HepG2 (cell line): ENCODE measurements around the gene EPB41. TPM values are rescaled to one million over a fixed set of nuclear protein-coding genes. Genes with fewer than 3 reads are reported as not detected.

Experiments used
- ATAC-seq: fragments of 200-7000 bp; cut with Tn5 transposase; 3 replicates; pipeline ENCODE4 v1.9.1; 2020; ENCODE audit warnings: mild to moderate bottlenecking, moderate library complexity
- BruUV-seq: library from RNA; stranded (reverse); fragments of 400-500 nt; replicated peaks from 2 replicates; lab custom pipeline; 2021; lab: Mats Ljungman, UMichigan
- CTCF ChIA-PET: fragments of 300-600 bp; formaldehyde crosslinking; extraction: SDS; loops from one replicate; lab custom pipeline; 2021; ENCODE audit warnings: low total read pairs, inconsistent platforms, low intra/inter-chr PET ratio; lab: Yijun Ruan, JAX
- POLR2A ChIA-PET: fragments of 350-600 bp; sonication (Branson Sonifier 250); formaldehyde crosslinking; loops from one replicate; lab custom pipeline; 2020; ENCODE audit warnings: antibody characterized with exemption, inconsistent platforms; lab: Yijun Ruan, JAX
- DNase-seq: peaks from one replicate; pipeline ENCODE4 v3.0.0-alpha.2; 2015; ENCODE audit warnings: low spot score
- FAIRE-seq: peaks from 3 replicates; lab custom pipeline; 2011; peaks lifted over from hg19 to GRCh38; lab: Jason Lieb, UNC
- H2AFZ ChIP-seq: one replicate; pipeline ENCODE4 v1.6.1; 2011; ENCODE audit warnings: low read length, inconsistent platforms
- H3K27ac ChIP-seq: fragments of 300-600 bp; 3 replicates; pipeline ENCODE4 v1.8.0; 2011; ENCODE audit warnings: mixed run types, mild to moderate bottlenecking, mixed read lengths, low read length, inconsistent platforms; ENCODE audit not compliant: insufficient read depth; ENCODE audit errors: extremely low read length
- H3K27me3 ChIP-seq, 2 experiments: fragments of 200-600 bp in 1 of 2; 2 replicates in 1 of 2; 3 replicates in 1 of 2; pipeline versions ENCODE4 v1.6.0 to v1.8.0; 2011; ENCODE audit warnings: low read length in 2 of 2, mild to moderate bottlenecking in 2 of 2, moderate library complexity in 2 of 2, inconsistent platforms in 1 of 2; ENCODE audit not compliant: insufficient read depth in 2 of 2, control insufficient read depth in 1 of 2
- H3K36me3 ChIP-seq, 2 experiments: fragments of 200-600 bp in 1 of 2; replicated peaks in 1 of 2; 2 replicates in 1 of 2; 3 replicates in 1 of 2; pipeline versions ENCODE4 v1.5.1 to v1.8.0; 2011; ENCODE audit warnings: low read length in 2 of 2, inconsistent platforms in 1 of 2; ENCODE audit not compliant: insufficient read depth in 2 of 2, control insufficient read depth in 1 of 2
- H3K4me1 ChIP-seq: 2 replicates; pipeline ENCODE4 v1.5.1; 2012; ENCODE audit warnings: low read length, inconsistent platforms; ENCODE audit not compliant: insufficient read depth
- H3K4me2 ChIP-seq: 2 replicates; pipeline ENCODE4 v1.6.0; 2011; ENCODE audit warnings: low read depth, low read length, inconsistent platforms
- H3K4me3 ChIP-seq, 3 experiments: fragments of 200-600 bp in 1 of 3; sonication (generic), shearing (Covaris generic) in 1 of 3; replicated peaks in 1 of 3; 2 replicates each; pipeline ENCODE4 v1.5.1; 2011 to 2016; ENCODE audit warnings: low read length in 3 of 3, inconsistent platforms in 2 of 3, low read depth in 2 of 3, mild to moderate bottlenecking in 2 of 3, control low read depth in 1 of 3, mixed read lengths in 1 of 3; ENCODE audit not compliant: insufficient read depth in 1 of 3
- H3K79me2 ChIP-seq: one replicate; pipeline ENCODE4 v1.6.1; 2011; ENCODE audit warnings: low read length, inconsistent platforms; ENCODE audit not compliant: insufficient read depth
- H3K9ac ChIP-seq: 2 replicates; pipeline ENCODE4 v1.6.0; 2011; ENCODE audit warnings: mild to moderate bottlenecking, low read depth, low read length, inconsistent platforms; ENCODE audit not compliant: insufficient read depth
- H3K9me3 ChIP-seq: 2 replicates; pipeline ENCODE4 v1.5.1; 2012; ENCODE audit warnings: mild to moderate bottlenecking, low read length
- H4K20me1 ChIP-seq: 2 replicates; pipeline ENCODE4 v1.6.0; 2011; ENCODE audit warnings: inconsistent platforms, mild to moderate bottlenecking, low read length, moderate library complexity; ENCODE audit not compliant: insufficient read depth
- DR1 ChIP-seq: sonication (generic); formaldehyde crosslinking; IDR thresholded peaks from 2 replicates; pipeline ENCODE4 v1.8.0; 2021; ENCODE audit warnings: mild to moderate bottlenecking, missing genetic modification reagents, inconsistent platforms
- HOXA5 ChIP-seq: sonication (generic); formaldehyde crosslinking; IDR thresholded peaks from 2 replicates; pipeline ENCODE4 v1.4.0; 2020; ENCODE audit warnings: missing genetic modification reagents
- MAFF ChIP-seq: IDR thresholded peaks from 2 replicates; pipeline ENCODE4 v1.6.1; 2011; ENCODE audit warnings: low read depth, low read length, improper control_type of control experiment
- MIXL1 ChIP-seq: IDR thresholded peaks from 2 replicates; pipeline ENCODE4 v1.6.1; 2016
- NBN ChIP-seq: fragments of 450-650 bp; conservative IDR thresholded peaks from 2 replicates; pipeline ENCODE4 v1.6.1; 2017
- PHF8 ChIP-seq: sonication (generic); formaldehyde crosslinking; IDR thresholded peaks from 2 replicates; pipeline ENCODE4 v1.5.0; 2020; ENCODE audit warnings: missing genetic modification reagents
- RAD21 ChIP-seq: fragments of 450-650 bp; formaldehyde crosslinking; IDR thresholded peaks from 2 replicates; pipeline ENCODE4 v1.5.0; 2020; ENCODE audit warnings: mild to moderate bottlenecking
- SMARCC2 ChIP-seq: fragments of 450-650 bp; IDR thresholded peaks from 2 replicates; pipeline ENCODE4 v1.6.1; 2017; ENCODE audit warnings: antibody characterized with exemption, mild to moderate bottlenecking
- SMC3 ChIP-seq: IDR thresholded peaks from 2 replicates; pipeline ENCODE4 v1.6.1; 2011; ENCODE audit warnings: low read length, improper control_type of control experiment
- STAG1 ChIP-seq: sonication (generic); formaldehyde crosslinking; IDR thresholded peaks from 2 replicates; pipeline ENCODE4 v1.4.0; 2020; ENCODE audit warnings: missing genetic modification reagents
- ZFY ChIP-seq: sonication (generic); formaldehyde crosslinking; IDR thresholded peaks from 2 replicates; pipeline ENCODE4 v1.4.0; 2020; ENCODE audit warnings: missing genetic modification reagents
- ZFYVE20 ChIP-seq: sonication (generic); formaldehyde crosslinking; IDR thresholded peaks from 2 replicates; pipeline ENCODE4 v1.8.0; 2023; ENCODE audit warnings: low read depth, mild to moderate bottlenecking, moderate library complexity, missing genetic modification reagents, borderline replicate concordance
- ZNF207 ChIP-seq: fragments of 450-650 bp; IDR thresholded peaks from 2 replicates; pipeline ENCODE4 v1.6.1; 2016; ENCODE audit warnings: antibody characterized with exemption, borderline replicate concordance
- ZNF549 ChIP-seq: sonication (generic); formaldehyde crosslinking; IDR thresholded peaks from 2 replicates; pipeline ENCODE4 v1.5.0; 2020; ENCODE audit warnings: missing genetic modification reagents
- ZNF563 ChIP-seq: sonication (generic); formaldehyde crosslinking; IDR thresholded peaks from 2 replicates; pipeline ENCODE4 v1.8.0; 2022; ENCODE audit warnings: mild to moderate bottlenecking, moderate library complexity, missing genetic modification reagents
- ZNF644 ChIP-seq: IDR thresholded peaks from 2 replicates; pipeline ENCODE4 v1.6.1; 2016; ENCODE audit warnings: low read depth
- WGBS: methylation state at CpG from one replicate; pipeline ENCODE4 v1.1.6; 2017; ENCODE audit warnings: low lambda C conversion rate; 5-methylcytosine and 5-hydroxymethylcytosine counted together
- in situ Hi-C: cut with HindIII; loops from 2 replicates; pipeline ENCODE4 v1.10.0; 2017; ENCODE audit warnings: low pct_unique_long_range_greater_than_20kb; ENCODE audit not compliant: extremely low pct_ligation_motif_present
- intact Hi-C: fragments of 100-400 bp; cut with micrococcal nuclease; formaldehyde crosslinking; loops from one replicate; pipeline ENCODE4 v1.10.0; 2022; ENCODE audit not compliant: unreplicated experiment
- polyA plus RNA-seq, 8 experiments: library from polyadenylated mRNA; depleted of rRNA in 3 of 8; stranded (reverse) in 7 of 8; unstranded in 1 of 8; fragments of >200 nt; fragmentation: Illumina TruSeq in 4 of 8; extraction: Trizol in 4 of 8; gene quantifications; 2 replicates each; pipeline versions ENCODE4 v1.2.1 to v1.2.3, GENCODE V29; 2011 to 2016; ENCODE audit warnings: low read depth in 4 of 8, missing spikeins in 1 of 8, mixed read lengths in 1 of 8; ENCODE audit not compliant: insufficient read depth in 1 of 8
- total RNA-seq, 5 experiments: library from RNA; depleted of rRNA; stranded (reverse); fragments of >200 nt; fragmentation: Illumina TruSeq; extraction: Trizol; gene quantifications; 2 replicates each; pipeline ENCODE4 v1.2.3, GENCODE V29; 2016; ENCODE audit warnings: low read depth in 1 of 5
- TF ChIP-seq, protein P1 (sequence below): sonication (generic); formaldehyde crosslinking; IDR thresholded peaks from 2 replicates; pipeline ENCODE4 v1.4.0; 2020; ENCODE audit warnings: missing genetic modification reagents
- TF ChIP-seq, protein P2 (sequence below): sonication (generic); formaldehyde crosslinking; IDR thresholded peaks from 2 replicates; pipeline ENCODE4 v1.5.0; 2020; ENCODE audit warnings: mild to moderate bottlenecking, missing genetic modification reagents, moderate library complexity
- TF ChIP-seq, protein P3 (sequence below): sonication (generic); formaldehyde crosslinking; IDR thresholded peaks from 2 replicates; pipeline ENCODE4 v1.8.1; 2023; ENCODE audit warnings: missing genetic modification reagents, mild to moderate bottlenecking, borderline replicate concordance
- TF ChIP-seq, protein P4 (sequence below): IDR thresholded peaks from 2 replicates; pipeline ENCODE4 v1.6.1; 2016; ENCODE audit warnings: missing genetic modification reagents, missing compliant biosample characterization
- TF ChIP-seq, protein P5 (sequence below): sonication (generic); formaldehyde crosslinking; IDR thresholded peaks from 2 replicates; pipeline ENCODE4 v1.4.0; 2020; ENCODE audit warnings: missing genetic modification reagents

The EPB41 gene
- total and polyA plus RNA-seq, 2 of the 13 experiments (the other 11 are each of a cell fraction or from before 2014, with no cell fraction given) = 34.5 to 46.7 TPM

DNA sequence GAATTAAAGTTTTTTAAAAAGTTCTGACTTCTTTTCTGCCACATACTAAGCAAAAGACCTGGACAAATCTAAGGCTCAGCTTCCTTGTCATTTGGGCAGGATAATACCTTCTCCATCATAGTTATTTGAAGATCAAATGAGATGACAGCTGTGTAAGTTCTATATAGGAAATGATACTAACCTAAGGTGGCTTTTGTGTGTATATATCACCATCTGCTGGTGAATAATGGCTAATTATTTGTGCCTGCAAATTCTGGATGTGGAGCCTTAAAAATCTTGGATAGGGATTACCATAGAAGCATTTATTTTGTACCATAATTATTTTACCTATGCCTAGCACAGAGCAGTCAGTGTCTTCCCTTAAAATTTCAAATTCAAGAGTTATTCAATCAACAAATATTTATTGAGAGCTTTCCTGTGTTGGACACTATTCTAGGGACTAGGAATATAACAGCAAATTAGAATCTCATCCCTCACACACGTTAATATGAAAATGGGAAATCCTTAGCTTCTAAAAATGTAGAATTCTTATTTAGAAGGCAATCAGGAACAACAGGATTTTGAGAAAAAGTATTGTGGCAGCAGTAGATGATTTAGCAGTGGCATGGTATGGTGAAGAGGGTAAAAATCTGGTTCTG lies 119.6 kb downstream of the EPB41 start:
- Histone ChIP-seq H3K4me3 (no peak overlapping the region), H3K9ac (no peak overlapping the region), H3K27ac (no peak overlapping the region), H3K27me3 (no peaks in the 10 kb centered on the region), H4K20me1 (no peaks in the 10 kb centered on the region), H3K4me2 (no peak overlapping the region), H3K36me3 (peaks cover 5 to 38% of the 10 kb centered on the region in 2 experiments; a peak in 4 of 5 replicates), H3K4me1 (no peaks in the 10 kb centered on the region), H2AFZ (no peak overlapping the region), H3K9me3 (no peaks in the 10 kb centered on the region), H3K79me2 (no peaks in the 10 kb centered on the region)
- BruUV-seq = no TSS peak
- in situ Hi-C loops (loop anchor here (5.0 to 25.0 kb wide), 2 partner anchors 152 to 247 kb away; no protein-coding TSS in a partner anchor), intact Hi-C loops (loop anchor here (1.0 to 5.0 kb wide), 2 partner anchors 152 to 168 kb away; no protein-coding TSS in a partner anchor)
- ATAC-seq (no peak), FAIRE-seq (no peak), DNase-seq (peak; percentile 50)
- 89% methylated on average over 1 of the region's 1 CpG for WGBS
- no peak for TF ChIP-seq SMARCC2
- no peak for TF ChIP-seq ZNF549
- TF ChIP-seq, protein P1, sequence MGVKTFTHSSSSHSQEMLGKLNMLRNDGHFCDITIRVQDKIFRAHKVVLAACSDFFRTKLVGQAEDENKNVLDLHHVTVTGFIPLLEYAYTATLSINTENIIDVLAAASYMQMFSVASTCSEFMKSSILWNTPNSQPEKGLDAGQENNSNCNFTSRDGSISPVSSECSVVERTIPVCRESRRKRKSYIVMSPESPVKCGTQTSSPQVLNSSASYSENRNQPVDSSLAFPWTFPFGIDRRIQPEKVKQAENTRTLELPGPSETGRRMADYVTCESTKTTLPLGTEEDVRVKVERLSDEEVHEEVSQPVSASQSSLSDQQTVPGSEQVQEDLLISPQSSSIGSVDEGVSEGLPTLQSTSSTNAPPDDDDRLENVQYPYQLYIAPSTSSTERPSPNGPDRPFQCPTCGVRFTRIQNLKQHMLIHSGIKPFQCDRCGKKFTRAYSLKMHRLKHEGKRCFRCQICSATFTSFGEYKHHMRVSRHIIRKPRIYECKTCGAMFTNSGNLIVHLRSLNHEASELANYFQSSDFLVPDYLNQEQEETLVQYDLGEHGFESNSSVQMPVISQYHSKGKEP = no peak
- no peak for TF ChIP-seq ZNF563 (CRISPR knock-in tag)
- no peak for TF ChIP-seq HOXA5 (CRISPR knock-in tag)
- TF ChIP-seq, protein P2, sequence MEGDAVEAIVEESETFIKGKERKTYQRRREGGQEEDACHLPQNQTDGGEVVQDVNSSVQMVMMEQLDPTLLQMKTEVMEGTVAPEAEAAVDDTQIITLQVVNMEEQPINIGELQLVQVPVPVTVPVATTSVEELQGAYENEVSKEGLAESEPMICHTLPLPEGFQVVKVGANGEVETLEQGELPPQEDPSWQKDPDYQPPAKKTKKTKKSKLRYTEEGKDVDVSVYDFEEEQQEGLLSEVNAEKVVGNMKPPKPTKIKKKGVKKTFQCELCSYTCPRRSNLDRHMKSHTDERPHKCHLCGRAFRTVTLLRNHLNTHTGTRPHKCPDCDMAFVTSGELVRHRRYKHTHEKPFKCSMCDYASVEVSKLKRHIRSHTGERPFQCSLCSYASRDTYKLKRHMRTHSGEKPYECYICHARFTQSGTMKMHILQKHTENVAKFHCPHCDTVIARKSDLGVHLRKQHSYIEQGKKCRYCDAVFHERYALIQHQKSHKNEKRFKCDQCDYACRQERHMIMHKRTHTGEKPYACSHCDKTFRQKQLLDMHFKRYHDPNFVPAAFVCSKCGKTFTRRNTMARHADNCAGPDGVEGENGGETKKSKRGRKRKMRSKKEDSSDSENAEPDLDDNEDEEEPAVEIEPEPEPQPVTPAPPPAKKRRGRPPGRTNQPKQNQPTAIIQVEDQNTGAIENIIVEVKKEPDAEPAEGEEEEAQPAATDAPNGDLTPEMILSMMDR = peak; percentile 67
- TF ChIP-seq, protein P3, sequence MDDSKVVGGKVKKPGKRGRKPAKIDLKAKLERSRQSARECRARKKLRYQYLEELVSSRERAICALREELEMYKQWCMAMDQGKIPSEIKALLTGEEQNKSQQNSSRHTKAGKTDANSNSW (CRISPR knock-in tag) = no peak
- TF ChIP-seq, protein P4, sequence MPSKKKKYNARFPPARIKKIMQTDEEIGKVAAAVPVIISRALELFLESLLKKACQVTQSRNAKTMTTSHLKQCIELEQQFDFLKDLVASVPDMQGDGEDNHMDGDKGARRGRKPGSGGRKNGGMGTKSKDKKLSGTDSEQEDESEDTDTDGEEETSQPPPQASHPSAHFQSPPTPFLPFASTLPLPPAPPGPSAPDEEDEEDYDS (CRISPR knock-in tag) = no peak
- TF ChIP-seq MIXL1 = 0 out of 2 replicates have a peak, but pooled peaks have one; percentile 49
- TF ChIP-seq ZFY = no peak
- TF ChIP-seq STAG1 (CRISPR knock-in tag) = peak; percentile 90
- TF ChIP-seq DR1 = no peak
- TF ChIP-seq, protein P5, sequence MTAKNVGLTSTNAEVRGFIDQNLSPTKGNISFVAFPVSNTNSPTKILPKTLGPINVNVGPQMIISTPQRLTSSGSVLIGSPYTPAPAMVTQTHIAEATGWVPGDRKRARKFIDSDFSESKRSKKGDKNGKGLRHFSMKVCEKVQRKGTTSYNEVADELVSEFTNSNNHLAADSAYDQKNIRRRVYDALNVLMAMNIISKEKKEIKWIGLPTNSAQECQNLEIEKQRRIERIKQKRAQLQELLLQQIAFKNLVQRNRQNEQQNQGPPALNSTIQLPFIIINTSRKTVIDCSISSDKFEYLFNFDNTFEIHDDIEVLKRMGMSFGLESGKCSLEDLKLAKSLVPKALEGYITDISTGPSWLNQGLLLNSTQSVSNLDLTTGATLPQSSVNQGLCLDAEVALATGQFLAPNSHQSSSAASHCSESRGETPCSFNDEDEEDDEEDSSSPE (CRISPR knock-in tag) = no peak
- no peak for TF ChIP-seq ZNF644 (CRISPR knock-in tag)
- no peak for TF ChIP-seq NBN
- TF ChIP-seq RAD21 = peak; percentile 68
- TF ChIP-seq MAFF = no peak
- TF ChIP-seq SMC3 = peak; percentile 80
- no peak for TF ChIP-seq ZFYVE20 (CRISPR knock-in tag)
- no peak for TF ChIP-seq ZNF207
- no peak for TF ChIP-seq PHF8 (CRISPR knock-in tag)
- POLR2A ChIA-PET = interaction anchor here (1.1 to 1.3 kb wide), 2 partner anchors 149 to 152 kb away, joined by 3 read pairs; no protein-coding TSS in a partner anchor
- CTCF ChIA-PET = interaction anchor here (0.6 to 3.7 kb wide), 4 partner anchors 50 to 157 kb away, joined by 3 to 41 read pairs (median 4); no protein-coding TSS in a partner anchor
